ENCODE data around the gene MAST4.
A peak's percentile ranks its signal among the peaks of the same experiment; 100 is the strongest.

The MAST4 gene

GRCh38 chr5:67053229-67053628, 457.0 kb downstream of the MAST4 start:
- H3K9me3 ChIP-seq (ENCODE audit: control insufficient read depth in 5 of 5, low read length in 5 of 5): no peaks in the 10 kb centered on the region
- no peaks in the 10 kb centered on the region for H3K27me3 ChIP-seq (ENCODE audit: control insufficient read depth in 5 of 5, insufficient read depth in 4 of 5, low read length in 5 of 5)
- H3K36me3 ChIP-seq (ENCODE audit: control insufficient read depth in 5 of 5, insufficient read depth in 5 of 5, low read length in 5 of 5): peaks cover 4 to 11% (median 5%) of the 10 kb centered on the region in 5 donors
- no peak overlapping the region for H3K4me3 ChIP-seq (ENCODE audit: low read depth in 1 of 5, low read length in 5 of 5)
- H3K27ac ChIP-seq (ENCODE audit: low read depth, low read length): no peak overlapping the region
- peaks cover 0 to 13% (median 5%) of the 10 kb centered on the region in 5 donors for H3K4me1 ChIP-seq (ENCODE audit: control insufficient read depth in 5 of 5, insufficient read depth in 5 of 5, low read length in 5 of 5)
- H3K9ac ChIP-seq (ENCODE audit: low read length in 5 of 5): no peak overlapping the region

- H3K36me3 ChIP-seq (ENCODE audit: control insufficient read depth in 5 of 5, insufficient read depth in 5 of 5, low read length in 5 of 5): peaks cover 4 to 9% (median 7%) of the 10 kb centered on the region in 5 donors
- H3K9me3 ChIP-seq (ENCODE audit: control insufficient read depth in 5 of 5, low read length in 5 of 5): no peaks in the 10 kb centered on the region
- H3K27me3 ChIP-seq (ENCODE audit: control insufficient read depth in 5 of 5, insufficient read depth in 4 of 5, low read length in 5 of 5): no peaks in the 10 kb centered on the region
- no peak overlapping the region for H3K9ac ChIP-seq (ENCODE audit: low read length in 5 of 5)
- no peak overlapping the region for H3K27ac ChIP-seq (ENCODE audit: low read depth, low read length)
- H3K4me3 ChIP-seq (ENCODE audit: low read depth in 1 of 5, low read length in 5 of 5): no peak overlapping the region
- peaks cover 0 to 29% (median 0%) of the 10 kb centered on the region in 5 donors for H3K4me1 ChIP-seq (ENCODE audit: control insufficient read depth in 5 of 5, insufficient read depth in 5 of 5, low read length in 5 of 5)
These were observed 463.0 kb downstream of the MAST4 start for GRCh38 chr5:67058998-67059743.

GRCh38 chr5:67059744-67060490, 463.7 kb downstream of the MAST4 start:
- Histone ChIP-seq H3K9me3 (ENCODE audit: control insufficient read depth in 5 of 5, low read length in 5 of 5) (no peaks in the 10 kb centered on the region), H3K27ac (ENCODE audit: low read depth, low read length) (no peak overlapping the region), H3K4me1 (ENCODE audit: control insufficient read depth in 5 of 5, insufficient read depth in 5 of 5, low read length in 5 of 5) (peaks cover 0 to 30% (median 0%) of the 10 kb centered on the region in 5 donors), H3K27me3 (ENCODE audit: control insufficient read depth in 5 of 5, insufficient read depth in 4 of 5, low read length in 5 of 5) (no peaks in the 10 kb centered on the region), H3K9ac (ENCODE audit: low read length in 5 of 5) (no peak overlapping the region), H3K36me3 (ENCODE audit: control insufficient read depth in 5 of 5, insufficient read depth in 5 of 5, low read length in 5 of 5) (peaks cover 4 to 9% (median 7%) of the 10 kb centered on the region in 5 donors), H3K4me3 (ENCODE audit: low read depth in 1 of 5, low read length in 5 of 5) (no peak overlapping the region)

GRCh38 chr5:67061511-67061910, 465.3 kb downstream of the MAST4 start:
- Histone ChIP-seq H3K9ac (ENCODE audit: low read length in 5 of 5) (no peak overlapping the region), H3K36me3 (ENCODE audit: control insufficient read depth in 5 of 5, insufficient read depth in 5 of 5, low read length in 5 of 5) (peaks cover 0 to 4% (median 3%) of the 10 kb centered on the region in 5 donors), H3K4me1 (ENCODE audit: control insufficient read depth in 5 of 5, insufficient read depth in 5 of 5, low read length in 5 of 5) (peaks cover 0 to 34% (median 0%) of the 10 kb centered on the region in 5 donors), H3K9me3 (ENCODE audit: control insufficient read depth in 5 of 5, low read length in 5 of 5) (no peaks in the 10 kb centered on the region), H3K27ac (ENCODE audit: low read depth, low read length) (no peak overlapping the region), H3K4me3 (ENCODE audit: low read depth in 1 of 5, low read length in 5 of 5) (no peak overlapping the region), H3K27me3 (ENCODE audit: control insufficient read depth in 5 of 5, insufficient read depth in 4 of 5, low read length in 5 of 5) (no peaks in the 10 kb centered on the region)

GRCh38 chr5:67063055-67063454, 466.9 kb downstream of the MAST4 start:
- Histone ChIP-seq H3K4me3 (ENCODE audit: low read depth in 1 of 5, low read length in 5 of 5) (no peak overlapping the region), H3K4me1 (ENCODE audit: control insufficient read depth in 5 of 5, insufficient read depth in 5 of 5, low read length in 5 of 5) (peaks cover 0 to 34% (median 0%) of the 10 kb centered on the region in 5 donors), H3K9ac (ENCODE audit: low read length in 5 of 5) (no peak overlapping the region), H3K9me3 (ENCODE audit: control insufficient read depth in 5 of 5, low read length in 5 of 5) (no peaks in the 10 kb centered on the region), H3K27me3 (ENCODE audit: control insufficient read depth in 5 of 5, insufficient read depth in 4 of 5, low read length in 5 of 5) (no peaks in the 10 kb centered on the region), H3K27ac (ENCODE audit: low read depth, low read length) (no peak overlapping the region), H3K36me3 (ENCODE audit: control insufficient read depth in 5 of 5, insufficient read depth in 5 of 5, low read length in 5 of 5) (peaks cover 0 to 3% (median 0%) of the 10 kb centered on the region in 5 donors)

GRCh38 chr5:67063791-67064190, 467.6 kb downstream of the MAST4 start:
- no peaks in the 10 kb centered on the region for H3K27me3 ChIP-seq (ENCODE audit: control insufficient read depth in 5 of 5, insufficient read depth in 4 of 5, low read length in 5 of 5)
- H3K9ac ChIP-seq (ENCODE audit: low read length in 5 of 5): no peak overlapping the region
- H3K9me3 ChIP-seq (ENCODE audit: control insufficient read depth in 5 of 5, low read length in 5 of 5): no peaks in the 10 kb centered on the region
- H3K27ac ChIP-seq (ENCODE audit: low read depth, low read length): peak overlapping the region; percentile 56
- no peak overlapping the region for H3K4me3 ChIP-seq (ENCODE audit: low read depth in 1 of 5, low read length in 5 of 5)
- peaks cover 0 to 3% (median 0%) of the 10 kb centered on the region in 5 donors for H3K36me3 ChIP-seq (ENCODE audit: control insufficient read depth in 5 of 5, insufficient read depth in 5 of 5, low read length in 5 of 5)
- H3K4me1 ChIP-seq (ENCODE audit: control insufficient read depth in 5 of 5, insufficient read depth in 5 of 5, low read length in 5 of 5): peaks cover 0 to 29% (median 0%) of the 10 kb centered on the region in 5 donors

- H3K27me3 ChIP-seq (ENCODE audit: control insufficient read depth in 5 of 5, insufficient read depth in 4 of 5, low read length in 5 of 5): no peaks in the 10 kb centered on the region
- peaks cover 0 to 30% (median 0%) of the 10 kb centered on the region in 5 donors for H3K4me1 ChIP-seq (ENCODE audit: control insufficient read depth in 5 of 5, insufficient read depth in 5 of 5, low read length in 5 of 5)
- no peaks in the 10 kb centered on the region for H3K9me3 ChIP-seq (ENCODE audit: control insufficient read depth in 5 of 5, low read length in 5 of 5)
- H3K36me3 ChIP-seq (ENCODE audit: control insufficient read depth in 5 of 5, insufficient read depth in 5 of 5, low read length in 5 of 5): peaks cover 0 to 3% (median 0%) of the 10 kb centered on the region in 5 donors
- peak overlapping the region in 1 of 5 donors; percentile 7 for H3K9ac ChIP-seq (ENCODE audit: low read length in 5 of 5)
- no peak overlapping the region for H3K4me3 ChIP-seq (ENCODE audit: low read depth in 1 of 5, low read length in 5 of 5)
- no peak overlapping the region for H3K27ac ChIP-seq (ENCODE audit: low read depth, low read length)
These were observed 469.0 kb downstream of the MAST4 start for GRCh38 chr5:67065237-67065636.

- H3K27me3 ChIP-seq (ENCODE audit: control insufficient read depth in 5 of 5, insufficient read depth in 4 of 5, low read length in 5 of 5): no peaks in the 10 kb centered on the region
- H3K4me1 ChIP-seq (ENCODE audit: control insufficient read depth in 5 of 5, insufficient read depth in 5 of 5, low read length in 5 of 5): peaks cover 0 to 33% (median 0%) of the 10 kb centered on the region in 5 donors
- H3K27ac ChIP-seq (ENCODE audit: low read depth, low read length): no peak overlapping the region
- no peaks in the 10 kb centered on the region for H3K9me3 ChIP-seq (ENCODE audit: control insufficient read depth in 5 of 5, low read length in 5 of 5)
- H3K4me3 ChIP-seq (ENCODE audit: low read depth in 1 of 5, low read length in 5 of 5): no peak overlapping the region
- H3K9ac ChIP-seq (ENCODE audit: low read length in 5 of 5): no peak overlapping the region
- H3K36me3 ChIP-seq (ENCODE audit: control insufficient read depth in 5 of 5, insufficient read depth in 5 of 5, low read length in 5 of 5): peaks cover 0 to 3% (median 0%) of the 10 kb centered on the region in 5 donors
These were observed 469.5 kb downstream of the MAST4 start for GRCh38 chr5:67065696-67066095.

GRCh38 chr5:67066815-67067214, 470.6 kb downstream of the MAST4 start:
- H3K36me3 ChIP-seq (ENCODE audit: control insufficient read depth in 5 of 5, insufficient read depth in 5 of 5, low read length in 5 of 5): peaks cover 0 to 3% (median 0%) of the 10 kb centered on the region in 5 donors
- peaks cover 0 to 28% (median 0%) of the 10 kb centered on the region in 5 donors for H3K4me1 ChIP-seq (ENCODE audit: control insufficient read depth in 5 of 5, insufficient read depth in 5 of 5, low read length in 5 of 5)
- no peaks in the 10 kb centered on the region for H3K9me3 ChIP-seq (ENCODE audit: control insufficient read depth in 5 of 5, low read length in 5 of 5)
- H3K27ac ChIP-seq (ENCODE audit: low read depth, low read length): peak overlapping the region; percentile 32
- no peak overlapping the region for H3K9ac ChIP-seq (ENCODE audit: low read length in 5 of 5)
- H3K27me3 ChIP-seq (ENCODE audit: control insufficient read depth in 5 of 5, insufficient read depth in 4 of 5, low read length in 5 of 5): no peaks in the 10 kb centered on the region
- no peak overlapping the region for H3K4me3 ChIP-seq (ENCODE audit: low read depth in 1 of 5, low read length in 5 of 5)
